ENCODE measurements around the gene LRP1-AS.

GRCh38 chr12:57106021-57106708 lies 41.3 kb downstream of the LRP1-AS start:
- TF ChIP-seq FOXP1 (CRISPR knock-in tag; IDR thresholded peaks at IDR 0.05; ENCODE audit: borderline replicate concordance) (no peak), JUN (CRISPR knock-in tag; IDR thresholded peaks at IDR 0.05) (no peak), ATF2 (CRISPR knock-in tag; IDR thresholded peaks at IDR 0.05; ENCODE audit: borderline replicate concordance, low read depth) (no peak), NR2C2 (CRISPR knock-in tag; IDR thresholded peaks at IDR 0.05) (no peak), E2F1 (CRISPR knock-in tag; IDR thresholded peaks at IDR 0.05) (no peak)
- TF ChIP-seq, protein P1, sequence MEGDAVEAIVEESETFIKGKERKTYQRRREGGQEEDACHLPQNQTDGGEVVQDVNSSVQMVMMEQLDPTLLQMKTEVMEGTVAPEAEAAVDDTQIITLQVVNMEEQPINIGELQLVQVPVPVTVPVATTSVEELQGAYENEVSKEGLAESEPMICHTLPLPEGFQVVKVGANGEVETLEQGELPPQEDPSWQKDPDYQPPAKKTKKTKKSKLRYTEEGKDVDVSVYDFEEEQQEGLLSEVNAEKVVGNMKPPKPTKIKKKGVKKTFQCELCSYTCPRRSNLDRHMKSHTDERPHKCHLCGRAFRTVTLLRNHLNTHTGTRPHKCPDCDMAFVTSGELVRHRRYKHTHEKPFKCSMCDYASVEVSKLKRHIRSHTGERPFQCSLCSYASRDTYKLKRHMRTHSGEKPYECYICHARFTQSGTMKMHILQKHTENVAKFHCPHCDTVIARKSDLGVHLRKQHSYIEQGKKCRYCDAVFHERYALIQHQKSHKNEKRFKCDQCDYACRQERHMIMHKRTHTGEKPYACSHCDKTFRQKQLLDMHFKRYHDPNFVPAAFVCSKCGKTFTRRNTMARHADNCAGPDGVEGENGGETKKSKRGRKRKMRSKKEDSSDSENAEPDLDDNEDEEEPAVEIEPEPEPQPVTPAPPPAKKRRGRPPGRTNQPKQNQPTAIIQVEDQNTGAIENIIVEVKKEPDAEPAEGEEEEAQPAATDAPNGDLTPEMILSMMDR (IDR thresholded peaks at IDR 0.05): no peak
- TF ChIP-seq, protein P2, sequence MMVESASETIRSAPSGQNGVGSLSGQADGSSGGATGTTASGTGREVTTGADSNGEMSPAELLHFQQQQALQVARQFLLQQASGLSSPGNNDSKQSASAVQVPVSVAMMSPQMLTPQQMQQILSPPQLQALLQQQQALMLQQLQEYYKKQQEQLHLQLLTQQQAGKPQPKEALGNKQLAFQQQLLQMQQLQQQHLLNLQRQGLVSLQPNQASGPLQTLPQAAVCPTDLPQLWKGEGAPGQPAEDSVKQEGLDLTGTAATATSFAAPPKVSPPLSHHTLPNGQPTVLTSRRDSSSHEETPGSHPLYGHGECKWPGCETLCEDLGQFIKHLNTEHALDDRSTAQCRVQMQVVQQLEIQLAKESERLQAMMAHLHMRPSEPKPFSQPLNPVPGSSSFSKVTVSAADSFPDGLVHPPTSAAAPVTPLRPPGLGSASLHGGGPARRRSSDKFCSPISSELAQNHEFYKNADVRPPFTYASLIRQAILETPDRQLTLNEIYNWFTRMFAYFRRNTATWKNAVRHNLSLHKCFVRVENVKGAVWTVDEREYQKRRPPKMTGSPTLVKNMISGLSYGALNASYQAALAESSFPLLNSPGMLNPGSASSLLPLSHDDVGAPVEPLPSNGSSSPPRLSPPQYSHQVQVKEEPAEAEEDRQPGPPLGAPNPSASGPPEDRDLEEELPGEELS (CRISPR knock-in tag; IDR thresholded peaks at IDR 0.05): no peak

Data from WTC11 (cell line).